Astrocyte of the cerebellum (primary cell): ENCODE data around the gene ZFR2.

Source experiments
- DNase-seq: peaks from one replicate; pipeline ENCODE4 v3.0.0-alpha.2; 2011; ENCODE audit warnings: low read depth
- H3K4me3 ChIP-seq: 2 replicates; pipeline ENCODE4 v1.5.1; 2011; ENCODE audit warnings: mild to moderate bottlenecking, low read depth, low read length, moderate library complexity
- in situ Hi-C: cut with HindIII; loops from 2 replicates; pipeline ENCODE4 v1.10.0; 2017; ENCODE audit warnings: low sequenced_read_pairs
- TF ChIP-seq, protein P1 (sequence below): IDR thresholded peaks from 2 replicates; pipeline ENCODE4 v1.5.1; 2012; ENCODE audit warnings: low read length, low read depth, moderate library complexity, mild to moderate bottlenecking; ENCODE audit errors: missing control alignments

ZFR2 gene

GRCh38 chr19:3849787-3850186 is 19.1 kb downstream of the ZFR2 start:
- no peak overlapping the region for H3K4me3 ChIP-seq
- TF ChIP-seq, protein P1, sequence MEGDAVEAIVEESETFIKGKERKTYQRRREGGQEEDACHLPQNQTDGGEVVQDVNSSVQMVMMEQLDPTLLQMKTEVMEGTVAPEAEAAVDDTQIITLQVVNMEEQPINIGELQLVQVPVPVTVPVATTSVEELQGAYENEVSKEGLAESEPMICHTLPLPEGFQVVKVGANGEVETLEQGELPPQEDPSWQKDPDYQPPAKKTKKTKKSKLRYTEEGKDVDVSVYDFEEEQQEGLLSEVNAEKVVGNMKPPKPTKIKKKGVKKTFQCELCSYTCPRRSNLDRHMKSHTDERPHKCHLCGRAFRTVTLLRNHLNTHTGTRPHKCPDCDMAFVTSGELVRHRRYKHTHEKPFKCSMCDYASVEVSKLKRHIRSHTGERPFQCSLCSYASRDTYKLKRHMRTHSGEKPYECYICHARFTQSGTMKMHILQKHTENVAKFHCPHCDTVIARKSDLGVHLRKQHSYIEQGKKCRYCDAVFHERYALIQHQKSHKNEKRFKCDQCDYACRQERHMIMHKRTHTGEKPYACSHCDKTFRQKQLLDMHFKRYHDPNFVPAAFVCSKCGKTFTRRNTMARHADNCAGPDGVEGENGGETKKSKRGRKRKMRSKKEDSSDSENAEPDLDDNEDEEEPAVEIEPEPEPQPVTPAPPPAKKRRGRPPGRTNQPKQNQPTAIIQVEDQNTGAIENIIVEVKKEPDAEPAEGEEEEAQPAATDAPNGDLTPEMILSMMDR: no peak
- no peak for DNase-seq
- in situ Hi-C loops: no loop called here

- in situ Hi-C loops: no loop called here
- TF ChIP-seq, protein P1: no peak
- no peak for DNase-seq
- no peak overlapping the region for H3K4me3 ChIP-seq
Observed at GRCh38 chr19:3849092-3849491, 19.7 kb downstream of the ZFR2 start.

- TF ChIP-seq, protein P1: no peak
- no peak overlapping the region for H3K4me3 ChIP-seq
- DNase-seq: no peak
- in situ Hi-C loops: no loop called here
Observed at GRCh38 chr19:3844596-3844995, 24.2 kb downstream of the ZFR2 start.

- DNase-seq: no peak
- in situ Hi-C loops: no loop called here
- no peak overlapping the region for H3K4me3 ChIP-seq
- TF ChIP-seq, protein P1: no peak
Observed at GRCh38 chr19:3842948-3843347, 25.9 kb downstream of the ZFR2 start.

- no peak for DNase-seq
- H3K4me3 ChIP-seq: no peak overlapping the region
- TF ChIP-seq, protein P1: no peak
- in situ Hi-C loops: no loop called here
Observed at GRCh38 chr19:3840804-3841203, 28.0 kb downstream of the ZFR2 start.

DNA sequence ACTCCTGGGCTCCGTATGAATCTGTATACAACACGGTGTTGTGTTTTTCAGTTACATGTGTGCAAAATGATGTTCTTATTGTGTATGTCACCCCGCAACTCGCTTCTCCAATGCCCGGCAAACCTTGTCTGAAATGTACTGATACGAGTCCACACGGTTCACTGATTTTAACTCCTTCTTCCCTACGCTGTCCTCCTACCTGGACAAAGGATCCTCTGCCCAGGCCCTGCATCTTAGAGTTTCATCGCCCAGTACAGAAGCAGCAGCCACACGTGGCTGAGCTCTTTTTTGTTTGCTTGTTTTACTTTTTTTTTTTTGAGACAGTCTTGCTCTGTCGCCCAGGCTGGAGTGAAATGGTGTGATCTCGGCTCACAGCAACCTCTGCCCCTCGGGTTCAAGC is 28.9 kb downstream of the ZFR2 start:
- in situ Hi-C loops: no loop called here
- TF ChIP-seq, protein P1: no peak

DNA sequence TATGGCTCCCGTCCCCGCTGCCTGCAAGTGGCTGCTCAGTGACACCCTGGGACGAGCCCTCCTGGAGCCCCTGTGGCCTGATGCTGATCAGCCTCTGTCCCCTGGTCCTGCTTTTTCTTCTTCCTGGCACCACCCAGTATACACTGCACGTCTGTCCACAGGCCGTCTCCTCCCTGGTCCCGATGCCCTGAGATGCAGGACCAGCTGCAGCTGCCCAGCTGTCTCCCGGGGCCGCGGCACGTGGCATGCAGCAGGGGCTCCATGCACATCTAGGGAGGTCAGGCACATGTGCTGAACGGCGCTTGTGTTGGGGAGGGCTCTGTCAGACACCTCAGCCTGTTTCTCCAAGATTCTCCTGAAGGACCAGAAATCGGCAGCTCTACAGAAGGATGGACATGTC is 30.2 kb downstream of the ZFR2 start:
- TF ChIP-seq, protein P1: no peak
- no peak for DNase-seq
- in situ Hi-C loops: no loop called here
- H3K4me3 ChIP-seq: no peak overlapping the region

More for the DNA sequence above, 28.9 kb downstream of the ZFR2 start:
- no peak overlapping the region for H3K4me3 ChIP-seq
- DNase-seq: no peak
